AG04449 (cell line): ENCODE data around the gene FMN2.

Source experiments
- CTCF ChIA-PET: fragments of 350-600 bp; formaldehyde crosslinking; extraction: SDS; loops from one replicate; lab custom pipeline; 2021; ENCODE audit warnings: antibody characterized with exemption; lab: Yijun Ruan, JAX
- POLR2A ChIA-PET: fragments of 400-600, 350-600 bp; formaldehyde crosslinking; extraction: SDS; loops from one replicate; lab custom pipeline; 2020; ENCODE audit warnings: antibody characterized with exemption, inconsistent platforms; lab: Yijun Ruan, JAX
- DNase-seq: peaks from one replicate; pipeline ENCODE4 v3.0.0-alpha.2; 2010; ENCODE audit warnings: low read depth, low spot score
- H3K4me3 ChIP-seq: 2 replicates; pipeline ENCODE4 v1.5.1; 2011; ENCODE audit warnings: low read depth, mild to moderate bottlenecking, control low read depth, low read length
- CTCF ChIP-seq: IDR thresholded peaks from one replicate; pipeline ENCODE4 v1.5.1; 2011; ENCODE audit warnings: mild to moderate bottlenecking, moderate library complexity, low read length, control low read depth, inconsistent platforms; ENCODE audit not compliant: insufficient read depth; ENCODE audit errors: missing control alignments

Gene FMN2

GRCh38 chr1:240107058-240107684 lies 15.5 kb downstream of the FMN2 start:
- DNase-seq = no peak
- H3K4me3 ChIP-seq = no peak overlapping the region; the same call in 1 of the 2 replicates
- ChIA-PET POLR2A (interaction anchor here (0.9 to 1.6 kb wide), 2 partner anchors 14 to 16 kb away, joined by 3 to 5 read pairs; partner anchors contain the start of gene FMN2), CTCF (interaction anchor here (0.9 to 2.1 kb wide), 4 partner anchors 17 to 103 kb away, joined by 3 to 14 read pairs (median 4); no protein-coding TSS in a partner anchor)
- no peak for TF ChIP-seq CTCF

GRCh38 chr1:240109130-240109529 lies 17.4 kb downstream of the FMN2 start:
- CTCF ChIA-PET = interaction anchor here (0.6 kb wide), 1 partner anchor 41 kb away, joined by 3 read pairs; no protein-coding TSS in a partner anchor
- no peak for DNase-seq
- TF ChIP-seq CTCF = no peak
- H3K4me3 ChIP-seq = no peak overlapping the region
- POLR2A ChIA-PET = no interaction called here

- CTCF ChIA-PET = interaction anchor here (0.6 kb wide), 1 partner anchor 40 kb away, joined by 3 read pairs; no protein-coding TSS in a partner anchor
These were observed 18.4 kb downstream of the FMN2 start for GRCh38 chr1:240109920-240110636.

GRCh38 chr1:240111558-240111957 lies 19.9 kb downstream of the FMN2 start:
- DNase-seq = no peak
- TF ChIP-seq CTCF = no peak
- ChIA-PET POLR2A (no interaction called here), CTCF (interaction anchor here (2.1 kb wide), 1 partner anchor 38 kb away, joined by 9 read pairs; no protein-coding TSS in a partner anchor)
- H3K4me3 ChIP-seq = no peak overlapping the region

More at GRCh38 chr1:240109920-240110636, 18.4 kb downstream of the FMN2 start:
- DNase-seq = no peak
- TF ChIP-seq CTCF = no peak
- H3K4me3 ChIP-seq = no peak overlapping the region
- POLR2A ChIA-PET = no interaction called here

- no peak overlapping the region for H3K4me3 ChIP-seq
- no peak for DNase-seq
- CTCF ChIA-PET = interaction anchor here (0.8 to 4.6 kb wide), 4 partner anchors 12 to 87 kb away, joined by 3 to 25 read pairs (median 3); no protein-coding TSS in a partner anchor
- TF ChIP-seq CTCF = no peak
- POLR2A ChIA-PET = interaction anchor here (0.6 kb wide), 1 partner anchor 23 kb away, joined by 3 read pairs; no protein-coding TSS in a partner anchor
These were observed 22.5 kb downstream of the FMN2 start for GRCh38 chr1:240114222-240114621.

GRCh38 chr1:240115831-240116230 lies 24.1 kb downstream of the FMN2 start:
- POLR2A ChIA-PET = no interaction called here
- CTCF ChIA-PET = interaction anchor here (1.3 to 4.6 kb wide), 3 partner anchors 9 to 34 kb away, joined by 3 to 25 read pairs (median 8); no protein-coding TSS in a partner anchor
- no peak overlapping the region for H3K4me3 ChIP-seq
- no peak for DNase-seq
- TF ChIP-seq CTCF = no peak
